LNCAP (cell line): ENCODE measurements around the gene ABCB9.

Experiments
- TF ChIP-seq, protein P1 (sequence below): fragments of 450-650 bp; IDR thresholded peaks from 2 replicates; pipeline ENCODE4 v1.5.1; 2017; ENCODE audit warnings: mild to moderate bottlenecking

ABCB9 gene

DNA sequence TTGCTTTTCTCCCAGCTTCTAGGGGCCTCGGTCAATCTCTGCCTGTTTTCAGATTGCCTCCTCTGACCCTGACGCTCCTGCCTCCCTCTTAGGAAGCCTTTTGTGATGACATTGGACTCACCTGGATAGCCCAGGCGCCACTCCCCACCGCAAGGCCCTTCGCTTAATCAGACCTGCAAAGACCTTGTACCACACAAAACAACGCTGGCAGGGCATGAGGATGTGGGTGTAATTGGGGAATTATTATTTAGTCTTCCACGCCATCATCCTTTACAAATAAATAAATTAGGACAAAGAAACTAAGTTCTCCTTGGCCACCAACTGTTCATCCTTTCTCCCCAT lies 62.6 kb downstream of the ABCB9 start:
- TF ChIP-seq, protein P1, sequence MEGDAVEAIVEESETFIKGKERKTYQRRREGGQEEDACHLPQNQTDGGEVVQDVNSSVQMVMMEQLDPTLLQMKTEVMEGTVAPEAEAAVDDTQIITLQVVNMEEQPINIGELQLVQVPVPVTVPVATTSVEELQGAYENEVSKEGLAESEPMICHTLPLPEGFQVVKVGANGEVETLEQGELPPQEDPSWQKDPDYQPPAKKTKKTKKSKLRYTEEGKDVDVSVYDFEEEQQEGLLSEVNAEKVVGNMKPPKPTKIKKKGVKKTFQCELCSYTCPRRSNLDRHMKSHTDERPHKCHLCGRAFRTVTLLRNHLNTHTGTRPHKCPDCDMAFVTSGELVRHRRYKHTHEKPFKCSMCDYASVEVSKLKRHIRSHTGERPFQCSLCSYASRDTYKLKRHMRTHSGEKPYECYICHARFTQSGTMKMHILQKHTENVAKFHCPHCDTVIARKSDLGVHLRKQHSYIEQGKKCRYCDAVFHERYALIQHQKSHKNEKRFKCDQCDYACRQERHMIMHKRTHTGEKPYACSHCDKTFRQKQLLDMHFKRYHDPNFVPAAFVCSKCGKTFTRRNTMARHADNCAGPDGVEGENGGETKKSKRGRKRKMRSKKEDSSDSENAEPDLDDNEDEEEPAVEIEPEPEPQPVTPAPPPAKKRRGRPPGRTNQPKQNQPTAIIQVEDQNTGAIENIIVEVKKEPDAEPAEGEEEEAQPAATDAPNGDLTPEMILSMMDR: no peak

DNA sequence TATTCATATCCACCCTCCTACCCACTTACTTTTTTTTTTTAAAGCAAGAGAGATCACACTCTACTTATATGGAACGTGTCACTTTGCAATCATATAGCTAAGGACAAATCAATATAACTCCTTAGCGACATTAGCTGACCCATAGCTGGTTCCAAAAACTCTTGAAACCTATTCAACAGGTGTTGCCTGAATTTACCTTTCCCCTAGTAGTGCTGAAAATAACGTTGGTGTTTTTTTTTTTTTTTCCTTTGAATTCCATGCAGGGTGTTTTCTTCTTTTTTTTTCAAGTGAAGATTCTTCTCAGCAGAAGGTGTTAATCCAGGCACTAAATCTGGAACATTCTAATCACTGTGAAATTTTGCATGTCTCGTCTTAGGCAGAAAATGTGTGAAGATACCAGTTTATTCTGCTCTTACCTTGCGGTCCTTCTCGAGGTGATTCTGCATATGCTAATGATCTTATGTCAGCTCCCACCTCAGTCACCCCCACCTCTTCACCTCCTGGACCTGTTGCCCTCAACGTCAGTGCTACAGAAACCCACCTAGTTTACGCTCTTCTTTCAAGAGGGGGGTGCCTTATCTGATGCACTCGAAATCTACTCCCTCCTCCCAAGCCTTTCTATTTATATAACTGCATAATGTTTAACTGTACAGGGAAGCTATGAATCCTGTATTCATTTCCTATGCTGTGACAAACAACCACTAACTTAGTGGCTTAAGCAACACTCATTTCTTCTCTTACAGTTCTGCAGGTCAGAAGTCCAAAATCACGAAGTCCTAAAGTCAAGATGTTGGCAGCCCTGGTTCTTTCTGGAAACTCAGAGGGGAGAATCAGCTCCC lies 63.2 kb downstream of the ABCB9 start:
- TF ChIP-seq, protein P1: no peak

DNA sequence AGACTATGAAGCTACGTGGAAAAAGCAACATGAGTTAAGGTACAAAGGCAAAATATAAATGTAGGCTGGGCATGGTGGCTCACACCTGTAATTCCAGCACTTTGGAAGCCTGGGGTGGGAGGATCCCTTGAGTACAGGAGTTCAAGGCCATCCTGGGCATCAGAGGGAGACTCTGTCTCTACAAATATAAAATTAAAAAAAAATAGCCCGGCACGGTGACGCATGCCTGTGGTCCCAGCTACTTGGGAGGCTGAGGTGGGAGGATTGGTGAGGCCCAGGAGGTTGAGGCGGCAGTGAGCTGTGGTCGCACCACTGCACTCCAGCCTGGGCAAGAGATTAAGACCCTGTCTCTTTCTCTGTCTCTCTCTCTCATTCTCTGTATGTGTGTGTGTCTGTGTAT lies 66.4 kb downstream of the ABCB9 start:
- TF ChIP-seq, protein P1: no peak

DNA sequence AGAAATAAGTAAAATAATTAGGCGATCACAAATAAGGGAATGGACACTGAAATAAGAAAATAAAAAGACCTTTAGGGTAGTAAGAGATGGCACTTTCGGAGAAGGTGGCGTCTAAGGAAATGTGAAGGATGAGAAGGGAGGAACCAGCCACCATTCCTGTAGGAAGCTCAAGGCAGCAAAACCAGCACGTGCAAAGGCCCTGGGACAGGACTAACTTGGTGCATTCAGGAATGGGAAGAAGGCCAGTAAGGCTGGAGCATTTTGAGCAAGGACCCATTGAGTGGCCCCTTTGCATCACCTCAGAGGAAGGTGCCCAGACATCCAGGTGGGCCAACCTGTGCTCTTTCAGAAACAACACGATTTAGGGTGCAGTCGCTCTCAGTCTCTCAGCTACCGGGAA lies 69.6 kb downstream of the ABCB9 start:
- TF ChIP-seq, protein P1: no peak

DNA sequence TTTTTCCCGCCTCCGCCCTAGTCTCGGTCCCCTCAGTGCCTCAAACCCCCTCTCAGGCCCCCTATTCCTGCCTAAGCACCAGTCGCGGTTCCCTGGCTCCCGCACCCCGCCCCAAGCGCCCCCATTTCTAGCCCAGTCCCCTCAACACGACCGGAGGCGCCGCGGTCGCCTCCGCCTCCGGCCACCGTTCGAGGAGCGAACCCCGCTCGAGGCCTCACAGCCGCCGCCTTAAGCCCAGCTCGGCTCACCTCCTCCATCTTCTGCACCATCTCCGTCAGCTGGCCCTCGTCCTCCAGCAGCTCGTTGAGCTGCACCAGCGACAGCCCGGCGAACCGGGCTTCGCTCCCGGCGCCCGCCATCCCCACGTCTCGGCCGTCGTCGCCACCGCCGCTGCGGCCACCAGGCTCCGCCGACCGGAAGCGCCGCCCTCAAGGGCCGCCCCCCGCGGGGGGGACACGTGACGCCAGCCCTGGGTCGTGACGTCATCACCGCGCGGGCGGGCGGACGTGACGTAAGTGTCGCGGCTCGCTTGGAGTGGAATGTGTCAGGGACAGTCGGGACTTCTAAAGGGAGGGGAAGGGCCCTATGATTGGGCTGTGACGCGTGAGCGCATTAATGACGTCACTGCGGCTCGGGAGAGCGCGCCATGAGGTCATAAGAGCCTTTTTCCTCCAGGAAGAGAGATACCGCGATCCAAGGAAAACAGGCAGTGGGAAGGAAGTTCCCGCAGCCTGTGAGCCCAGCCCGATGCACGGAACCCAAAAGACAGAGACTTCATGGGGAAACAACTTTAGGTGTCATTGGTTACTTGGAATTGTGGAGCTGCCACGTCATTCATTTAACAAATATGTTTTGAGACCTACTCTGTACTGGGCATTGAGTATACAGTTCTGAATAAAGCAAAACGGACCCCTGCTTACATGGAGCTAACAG lies 70.3 kb downstream of the ABCB9 start, which contains the start of gene VPS37B:
Gene VPS37B, minus strand, starts transcription at position 421 of the 933 bp plus-strand sequence. Its CDS starts 62 bp downstream, at position 359.
- TF ChIP-seq, protein P1: no peak

DNA sequence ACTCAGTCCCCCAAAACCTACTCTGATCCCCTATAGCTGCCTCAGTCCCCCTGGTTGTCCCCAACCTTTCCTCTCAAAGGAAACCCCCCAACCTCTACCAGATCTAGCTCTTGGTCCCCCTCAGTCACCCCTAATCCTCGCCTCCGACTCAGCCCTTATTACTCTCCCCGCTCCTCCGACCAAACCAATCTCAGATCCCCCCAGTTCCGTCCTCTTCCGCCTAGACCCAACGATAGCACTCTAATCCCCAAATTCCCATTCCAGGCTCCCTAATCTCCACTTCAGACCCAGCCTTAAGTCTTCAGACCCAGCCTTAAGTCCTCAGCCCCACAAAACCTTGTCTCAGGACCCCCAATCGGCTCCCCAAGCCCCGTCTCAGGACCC lies 71.0 kb downstream of the ABCB9 start:
- TF ChIP-seq, protein P1: no peak

DNA sequence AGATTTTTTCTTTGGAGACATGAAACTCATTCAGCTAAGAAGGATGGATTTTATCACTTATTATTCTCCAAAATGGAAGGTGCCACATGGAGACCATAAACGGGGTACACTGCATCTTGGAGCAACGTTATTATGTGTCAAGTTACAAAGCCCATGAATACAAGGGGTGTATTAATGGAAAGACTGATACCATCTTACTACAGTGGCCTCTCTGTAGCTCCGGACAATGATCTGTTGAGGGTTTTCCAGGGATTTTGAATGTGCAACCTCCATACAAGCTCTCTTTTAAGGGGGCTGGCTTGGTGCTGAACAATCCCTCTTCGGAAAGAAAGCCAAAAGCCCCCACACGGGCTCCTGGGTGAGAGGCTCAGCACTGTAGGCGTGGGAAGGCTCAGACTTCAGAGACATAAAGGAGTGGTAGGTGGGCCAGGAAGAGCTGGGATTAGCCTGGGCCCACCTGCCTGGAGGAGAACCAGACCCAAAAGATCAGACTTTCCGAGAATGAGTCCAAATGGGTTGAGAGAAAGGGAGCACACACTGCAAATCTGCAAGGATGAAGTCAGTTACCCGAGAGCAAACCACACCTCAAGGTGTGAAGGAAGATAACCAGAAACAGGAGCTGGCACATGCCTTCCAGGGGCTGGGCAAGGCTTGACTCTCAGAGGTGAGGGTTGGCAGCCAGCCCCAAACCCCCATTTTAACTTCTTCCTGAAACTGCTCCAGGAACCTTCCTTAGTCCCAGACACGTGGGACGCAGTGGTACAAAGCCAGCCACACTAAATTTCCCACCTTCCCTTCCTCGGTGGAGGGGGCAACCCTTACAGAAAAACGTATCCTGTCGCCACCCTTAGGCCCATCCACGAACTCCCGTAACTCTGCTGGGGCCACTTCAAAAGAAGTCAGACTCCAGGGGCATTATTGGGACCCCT lies 71.8 kb downstream of the ABCB9 start:
- TF ChIP-seq, protein P1: no peak
